ENCODE results near the gene FUZ. TPM values are rescaled to one million over a fixed set of nuclear protein-coding genes. Genes with fewer than 3 reads are reported as not detected.

FUZ gene
- total RNA-seq, 6 experiments from 2014 or later, result 3.7 to 10.7 (median 6.3) TPM

DNA sequence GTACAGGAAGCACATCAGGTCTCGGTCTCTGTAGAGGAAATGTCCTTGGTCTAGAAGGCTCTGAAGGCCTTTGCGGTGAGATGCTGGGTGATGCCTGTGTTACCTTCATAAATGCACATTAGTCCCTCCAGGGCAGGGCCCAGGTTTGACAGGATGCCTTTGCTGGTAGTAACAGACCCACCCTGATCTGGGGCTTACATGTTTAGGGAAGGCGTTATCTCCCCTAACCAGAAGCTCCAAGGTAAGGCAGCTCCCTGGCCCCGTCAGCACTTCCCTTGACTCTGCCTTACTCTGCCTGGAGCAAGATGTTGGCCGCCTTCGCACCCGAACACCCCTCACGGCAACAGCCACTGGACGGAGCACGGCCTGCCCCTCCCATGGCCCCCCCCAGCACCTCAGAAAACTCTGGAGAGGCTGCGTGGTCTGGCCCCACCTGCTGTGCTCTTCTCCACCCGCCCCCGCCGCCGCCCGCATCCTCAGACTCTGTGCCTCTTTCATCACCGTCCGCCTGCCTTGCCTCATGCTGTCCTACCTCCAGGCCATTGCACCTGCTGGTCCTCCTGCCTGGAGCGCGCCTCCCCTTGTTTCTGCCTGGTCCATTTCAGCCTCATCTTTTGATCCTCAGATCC is 37.2 kb downstream of the FUZ start:
- Histone ChIP-seq H3K9me3 (no peaks in the 10 kb centered on the region), H3K27ac (no peak overlapping the region), H3K36me3 (no peaks in the 10 kb centered on the region), H3K27me3 (no peaks in the 10 kb centered on the region), H3K4me1 (peaks cover 0 to 3% (median 0%) of the 10 kb centered on the region in 4 donors), H3K4me3 (no peak overlapping the region)
- 83% methylated on average over 2 of the region's 20 CpGs for WGBS (ENCODE audit: insufficient coverage, low coverage, low lambda C conversion rate, missing lambda C conversion rate)
- DNase-seq (no peak), ATAC-seq (peak in 1 of 4 donors; percentile 8)
- TF ChIP-seq, protein P1, sequence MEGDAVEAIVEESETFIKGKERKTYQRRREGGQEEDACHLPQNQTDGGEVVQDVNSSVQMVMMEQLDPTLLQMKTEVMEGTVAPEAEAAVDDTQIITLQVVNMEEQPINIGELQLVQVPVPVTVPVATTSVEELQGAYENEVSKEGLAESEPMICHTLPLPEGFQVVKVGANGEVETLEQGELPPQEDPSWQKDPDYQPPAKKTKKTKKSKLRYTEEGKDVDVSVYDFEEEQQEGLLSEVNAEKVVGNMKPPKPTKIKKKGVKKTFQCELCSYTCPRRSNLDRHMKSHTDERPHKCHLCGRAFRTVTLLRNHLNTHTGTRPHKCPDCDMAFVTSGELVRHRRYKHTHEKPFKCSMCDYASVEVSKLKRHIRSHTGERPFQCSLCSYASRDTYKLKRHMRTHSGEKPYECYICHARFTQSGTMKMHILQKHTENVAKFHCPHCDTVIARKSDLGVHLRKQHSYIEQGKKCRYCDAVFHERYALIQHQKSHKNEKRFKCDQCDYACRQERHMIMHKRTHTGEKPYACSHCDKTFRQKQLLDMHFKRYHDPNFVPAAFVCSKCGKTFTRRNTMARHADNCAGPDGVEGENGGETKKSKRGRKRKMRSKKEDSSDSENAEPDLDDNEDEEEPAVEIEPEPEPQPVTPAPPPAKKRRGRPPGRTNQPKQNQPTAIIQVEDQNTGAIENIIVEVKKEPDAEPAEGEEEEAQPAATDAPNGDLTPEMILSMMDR (IDR thresholded peaks at IDR 0.05), result no peak
- no peak for TF ChIP-seq POLR2A (IDR thresholded peaks at IDR 0.05)
- intact Hi-C loops (cut with DNase I), result no loop called here

DNA sequence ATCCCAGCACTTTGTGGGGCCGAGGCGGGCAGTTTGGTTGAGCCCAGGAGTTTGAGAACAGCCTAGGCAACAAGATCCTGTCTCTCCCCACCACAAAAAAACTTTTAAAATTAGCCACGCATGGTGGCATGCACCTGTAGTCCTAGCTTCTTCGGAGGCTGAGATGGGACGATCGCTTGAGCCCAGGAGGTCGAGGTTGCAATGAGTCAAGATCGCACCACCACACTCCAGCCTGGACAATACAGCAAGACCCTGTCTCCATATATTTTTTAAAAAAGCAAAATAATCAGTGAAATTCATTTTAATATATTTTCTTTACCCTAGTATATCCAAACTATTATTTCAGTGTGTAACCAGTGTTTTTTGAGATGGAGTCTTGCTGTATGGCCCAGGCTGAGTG is 38.1 kb downstream of the FUZ start:
- intact Hi-C loops (cut with DNase I), result no loop called here
- DNase-seq (no peak), ATAC-seq (no peak)
- Histone ChIP-seq H3K9me3 (no peaks in the 10 kb centered on the region), H3K36me3 (no peaks in the 10 kb centered on the region), H3K27me3 (no peaks in the 10 kb centered on the region), H3K4me1 (peaks cover 0 to 3% (median 0%) of the 10 kb centered on the region in 4 donors), H3K4me3 (no peak overlapping the region), H3K27ac (no peak overlapping the region)
- no peak for TF ChIP-seq POLR2A (IDR thresholded peaks at IDR 0.05)
- 92% methylated on average over 5 of the region's 8 CpGs for WGBS (ENCODE audit: insufficient coverage, low coverage, low lambda C conversion rate, missing lambda C conversion rate)

DNA sequence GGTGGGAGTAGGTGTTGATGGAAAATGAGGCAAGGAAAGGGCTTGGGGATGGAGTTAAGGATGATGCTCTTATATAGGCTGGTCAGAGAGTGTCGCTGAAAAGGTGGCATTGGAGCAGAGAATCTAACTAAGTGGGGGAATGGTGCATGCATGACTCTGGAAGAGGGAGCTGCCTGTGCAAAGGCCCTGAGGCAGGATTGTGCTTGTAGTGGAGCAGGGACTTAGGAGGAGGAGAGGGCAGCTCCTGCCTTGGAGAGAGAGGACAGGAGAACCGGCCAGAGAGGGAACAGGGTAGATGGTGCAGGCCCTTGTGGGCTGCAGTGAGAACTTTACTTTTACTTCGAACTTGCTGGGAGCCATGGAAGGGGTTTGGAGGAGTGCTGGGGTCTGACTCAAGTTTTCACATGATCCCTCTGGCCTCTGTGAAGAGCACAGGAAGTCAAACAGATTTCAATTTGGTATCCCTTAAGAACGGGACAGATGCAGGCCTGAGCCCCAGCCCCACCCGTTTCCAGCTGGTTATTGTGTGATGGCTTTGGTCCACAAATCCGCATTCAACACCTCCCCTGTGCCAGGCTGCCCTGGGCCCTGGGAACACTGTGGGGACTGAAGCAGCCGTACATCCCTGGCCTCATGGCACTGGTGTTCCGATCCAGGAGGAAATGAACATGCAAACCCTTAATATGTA is 39.3 kb downstream of the FUZ start:
- ATAC-seq, result no peak
- H3K27ac ChIP-seq, result no peak overlapping the region
- no peak overlapping the region for H3K4me3 ChIP-seq
- H3K9me3 ChIP-seq, result no peaks in the 10 kb centered on the region
- H3K27me3 ChIP-seq, result no peaks in the 10 kb centered on the region
- H3K36me3 ChIP-seq, result no peaks in the 10 kb centered on the region
- TF ChIP-seq, protein P1 (IDR thresholded peaks at IDR 0.05), result no peak
- no peak for TF ChIP-seq POLR2A (IDR thresholded peaks at IDR 0.05)
- no peak for DNase-seq
- H3K4me1 ChIP-seq, result peaks cover 0 to 4% (median 0%) of the 10 kb centered on the region in 4 donors
- 80% methylated on average over 5 of the region's 8 CpGs for WGBS (ENCODE audit: insufficient coverage, low coverage, low lambda C conversion rate, missing lambda C conversion rate)
- intact Hi-C loops (cut with DNase I), result no loop called here

DNA sequence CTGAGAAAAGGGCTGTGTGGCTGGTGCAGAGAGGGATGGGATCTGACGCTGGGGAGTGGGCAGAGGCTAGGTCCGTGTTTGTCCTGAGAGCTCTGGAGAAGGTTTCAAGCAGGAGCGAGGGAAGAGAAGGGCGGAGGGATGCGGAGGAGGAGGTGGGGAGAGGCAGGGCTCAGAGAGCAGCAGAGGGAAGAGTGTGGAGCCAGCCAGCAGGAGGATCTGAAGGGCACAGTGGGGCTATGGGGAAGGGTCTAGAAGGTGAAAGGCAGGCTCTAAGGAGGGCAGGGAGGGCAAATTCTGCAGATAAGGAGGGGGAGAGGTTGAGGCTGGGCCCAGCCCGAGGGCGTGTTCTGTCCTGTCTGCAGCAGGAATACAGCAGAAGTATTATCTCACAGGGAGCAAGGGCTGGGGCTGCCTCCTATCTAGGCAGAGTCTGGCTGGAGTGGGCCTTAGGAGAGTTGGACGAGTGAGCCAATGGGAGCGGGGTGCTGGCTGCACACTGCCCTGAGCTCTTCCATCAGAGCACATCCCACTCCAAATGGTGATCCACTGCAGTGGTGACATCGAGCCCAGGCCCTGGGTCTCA is 40.2 kb downstream of the FUZ start:
- no peaks in the 10 kb centered on the region for H3K36me3 ChIP-seq
- no peak overlapping the region for H3K27ac ChIP-seq
- H3K9me3 ChIP-seq, result no peaks in the 10 kb centered on the region
- intact Hi-C loops (cut with DNase I), result no loop called here
- TF ChIP-seq, protein P1 (IDR thresholded peaks at IDR 0.05), result no peak
- no peak for TF ChIP-seq POLR2A (IDR thresholded peaks at IDR 0.05)
- no peak overlapping the region for H3K4me3 ChIP-seq
- DNase-seq (no peak), ATAC-seq (no peak)
- peaks cover 0 to 12% (median 4%) of the 10 kb centered on the region in 4 donors for H3K4me1 ChIP-seq
- 89% methylated on average over 3 of the region's 10 CpGs for WGBS (ENCODE audit: insufficient coverage, low coverage, low lambda C conversion rate, missing lambda C conversion rate)
- no peaks in the 10 kb centered on the region for H3K27me3 ChIP-seq

DNA sequence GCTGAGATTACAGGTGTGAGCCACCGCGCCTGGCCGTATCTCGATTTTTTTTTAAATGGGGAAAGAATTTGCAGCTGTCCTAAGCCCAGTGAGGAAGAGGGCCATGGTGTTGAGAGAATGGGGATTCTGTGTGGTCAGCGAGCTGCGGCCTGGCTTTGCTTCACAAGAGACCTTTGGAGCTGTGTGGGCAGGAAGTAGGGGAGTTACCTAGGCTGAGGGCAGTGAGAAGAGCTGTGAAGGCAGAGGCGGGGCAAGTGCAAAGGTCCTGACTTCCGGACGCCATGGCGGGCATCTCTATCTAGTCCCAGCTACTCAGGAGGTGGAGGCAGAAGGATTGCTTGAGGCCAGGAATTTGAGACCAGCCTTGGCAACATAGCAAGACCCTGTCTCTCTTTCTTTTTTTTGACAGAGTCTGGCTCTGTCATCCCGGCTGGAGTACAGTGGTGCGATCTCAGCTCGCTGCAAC is 41.4 kb downstream of the FUZ start:
- Histone ChIP-seq H3K27ac (no peak overlapping the region), H3K27me3 (no peaks in the 10 kb centered on the region), H3K4me1 (peaks cover 0 to 13% (median 6%) of the 10 kb centered on the region in 4 donors), H3K9me3 (no peaks in the 10 kb centered on the region), H3K36me3 (no peaks in the 10 kb centered on the region), H3K4me3 (no peak overlapping the region)
- WGBS (ENCODE audit: insufficient coverage, low coverage, low lambda C conversion rate, missing lambda C conversion rate), result 44% methylated on average over 13 of the region's 13 CpGs
- TF ChIP-seq, protein P1 (IDR thresholded peaks at IDR 0.05), result no peak
- peak; percentile 79 for TF ChIP-seq POLR2A (IDR thresholded peaks at IDR 0.05)
- ATAC-seq (peak; percentile 47 to 76 (median 62)), DNase-seq (peak in 2 of 3 donors; percentile 62 to 74)
- intact Hi-C loops (cut with DNase I), result no loop called here
